Lung (tissue), 12 donors: ENCODE data around the gene EZH1. TPM values are rescaled to one million over a fixed set of nuclear protein-coding genes. Genes with fewer than 3 reads are reported as not detected.

Experiments
- ATAC-seq: fragments of 200-7000 bp; cut with Tn5 transposase; one replicate; pipeline ENCODE4 v1.9.1; 2020; ENCODE audit warnings: moderate number of reproducible peaks; ENCODE audit not compliant: insufficient read depth, low FRiP score
- DNase-seq, 3 donors: peaks; one replicate each; pipeline ENCODE4 v3.0.0-alpha.2; 2013 to 2017
- H3K27ac ChIP-seq, 2 donors: one replicate each; pipeline ENCODE4 v1.5.1; 2013; ENCODE audit warnings: mild to moderate bottlenecking in 2 of 2, moderate library complexity in 2 of 2, control low read depth in 1 of 2, inconsistent platforms in 1 of 2, low read depth in 1 of 2, low read length in 1 of 2
- H3K27me3 ChIP-seq, 3 donors: one replicate each; pipeline ENCODE4 v1.5.1; 2013; ENCODE audit warnings: low read length in 2 of 3; ENCODE audit not compliant: control insufficient read depth in 3 of 3, insufficient read depth in 3 of 3
- H3K36me3 ChIP-seq, 4 donors: one replicate each; pipeline ENCODE4 v1.5.1; 2013; ENCODE audit warnings: low read length in 4 of 4, mild to moderate bottlenecking in 1 of 4, moderate library complexity in 1 of 4; ENCODE audit not compliant: control insufficient read depth in 4 of 4, insufficient read depth in 4 of 4
- H3K4me1 ChIP-seq, 5 donors: one replicate each; pipeline ENCODE4 v1.5.1; 2013; ENCODE audit warnings: low read length in 5 of 5, mild to moderate bottlenecking in 2 of 5, moderate library complexity in 1 of 5; ENCODE audit not compliant: control insufficient read depth in 5 of 5, insufficient read depth in 5 of 5
- H3K4me3 ChIP-seq: one replicate; pipeline ENCODE4 v1.5.1; 2013; ENCODE audit warnings: mild to moderate bottlenecking, control low read depth, moderate library complexity
- H3K9ac ChIP-seq, 2 donors: one replicate each; pipeline ENCODE4 v1.5.1; 2013; ENCODE audit warnings: low read length in 2 of 2, control low read depth in 1 of 2; ENCODE audit not compliant: insufficient read depth in 1 of 2
- H3K9me3 ChIP-seq, 4 donors: one replicate each; pipeline ENCODE4 v1.5.1; 2013; ENCODE audit warnings: low read length in 3 of 4, mild to moderate bottlenecking in 1 of 4, moderate library complexity in 1 of 4; ENCODE audit not compliant: control insufficient read depth in 4 of 4, insufficient read depth in 3 of 4
- CTCF ChIP-seq: IDR thresholded peaks from 2 replicates; pipeline ENCODE4 v1.5.1; 2012; ENCODE audit warnings: mild to moderate bottlenecking; ENCODE audit errors: control extremely low read depth, extremely low read depth
- WGBS, 2 donors: extraction: QIAGEN DNeasy Blood & Tissue Kit; methylation state at CpG; one replicate each; pipeline ENCODE4 v1.1.7; 2013; 5-methylcytosine and 5-hydroxymethylcytosine counted together
- polyA plus RNA-seq, 2 donors: library from polyadenylated mRNA; stranded (reverse); fragments of 200-250 nt; gene quantifications; one replicate each; pipeline ENCODE4 v1.2.1, GENCODE V29; 2013
- total RNA-seq, 2 donors: library from RNA; depleted of rRNA in 1 of 2; stranded (reverse); fragments of >200 nt in 1 of 2; gene quantifications; one replicate each; pipeline ENCODE4 v1.2.1, GENCODE V29; 2014 to 2021
- donor health status: control.
- donor health status: control.
- donor health status: Bipolar disorder and iron deficiency.
- donor health status: healthy.
- donor health status: DM: yes; HTN: yes; CAD: no.

Gene EZH1
- total and polyA plus RNA-seq, 4 donors: 20.7 to 53.2 (median 27.4) TPM

GRCh38 chr17:42684929-42685556 lies 59.8 kb downstream of the EZH1 start:
- WGBS, 2 donors: 84 to 92% methylated on average over 50 of the region's 50 CpGs
- Histone ChIP-seq H3K36me3 (peaks cover 0 to 1% (median 0%) of the 10 kb centered on the region in 4 donors), H3K9me3 (no peaks in the 10 kb centered on the region), H3K27me3 (peaks cover 0 to 58% (median 35%) of the 10 kb centered on the region in 3 donors), H3K27ac (no peak overlapping the region), H3K9ac (no peak overlapping the region), H3K4me1 (peaks cover 3 to 37% (median 13%) of the 10 kb centered on the region in 5 donors), H3K4me3 (no peak overlapping the region)
- DNase-seq (peak in 1 of 3 donors; percentile 25), ATAC-seq (no peak)
- TF ChIP-seq CTCF: no peak

GRCh38 chr17:42683407-42684034 lies 61.3 kb downstream of the EZH1 start:
- 6 to 13% methylated on average over 25 of the region's 25 CpGs for WGBS, 2 donors
- Histone ChIP-seq H3K4me3 (no peak overlapping the region), H3K27me3 (peaks cover 0 to 58% (median 35%) of the 10 kb centered on the region in 3 donors), H3K27ac (no peak overlapping the region), H3K9ac (no peak overlapping the region), H3K9me3 (no peaks in the 10 kb centered on the region), H3K36me3 (peaks cover 0 to 1% (median 0%) of the 10 kb centered on the region in 4 donors), H3K4me1 (peaks cover 4 to 50% (median 19%) of the 10 kb centered on the region in 5 donors)
- DNase-seq (peak in 1 of 3 donors; percentile 49), ATAC-seq (no peak)
- TF ChIP-seq CTCF: no peak

DNA sequence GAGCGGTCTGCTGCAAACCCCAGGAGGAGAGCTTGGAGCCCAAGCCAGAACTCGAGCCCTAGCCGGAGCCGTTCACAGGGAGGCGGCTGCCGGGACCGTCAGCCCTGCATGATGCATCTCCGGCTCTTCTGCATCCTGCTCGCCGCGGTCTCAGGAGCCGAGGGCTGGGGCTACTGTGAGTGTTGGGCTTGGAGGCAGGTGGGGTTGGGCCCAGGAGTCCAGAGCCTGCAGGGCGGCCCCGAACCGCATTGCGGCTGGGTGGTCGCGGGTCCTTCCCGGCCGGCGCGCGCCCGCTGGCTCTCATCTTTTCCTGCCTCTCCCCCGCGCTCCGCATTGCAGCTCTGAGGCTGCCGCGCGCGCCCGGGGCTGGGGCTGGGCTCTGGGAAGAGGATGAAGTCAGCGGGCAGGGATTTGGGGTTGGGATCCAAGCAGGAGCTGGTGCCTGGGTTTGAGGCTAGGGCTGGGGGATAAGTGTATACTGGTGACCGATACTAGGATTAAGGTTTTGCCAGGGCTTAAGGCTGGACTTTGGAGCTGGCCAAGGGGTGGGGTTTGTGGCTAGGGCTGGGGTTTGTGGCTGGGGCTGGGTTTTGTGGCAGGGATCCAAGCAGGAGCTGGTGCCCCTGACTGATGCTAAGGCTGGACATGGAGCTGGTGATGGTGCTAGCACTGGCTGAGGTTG lies 62.0 kb downstream of the EZH1 start:
- peak overlapping the region in 1 of 2 donors; percentile 38 for H3K9ac ChIP-seq
- H3K27ac ChIP-seq: no peak overlapping the region
- H3K9me3 ChIP-seq: no peaks in the 10 kb centered on the region
- peaks cover 0 to 58% (median 32%) of the 10 kb centered on the region in 3 donors for H3K27me3 ChIP-seq
- H3K4me3 ChIP-seq: peak overlapping the region; percentile 33
- H3K36me3 ChIP-seq: peaks cover 0 to 1% (median 0%) of the 10 kb centered on the region in 4 donors
- DNase-seq: peak; percentile 69 to 75 (median 71)
- WGBS, 2 donors: 2% methylated on average over 23 to 34 of the region's 34 CpGs
- ATAC-seq: no peak
- H3K4me1 ChIP-seq: peaks cover 4 to 52% (median 19%) of the 10 kb centered on the region in 5 donors
- no peak for TF ChIP-seq CTCF
